Hepatocyte (in vitro differentiated cells): Measurements from ENCODE around the gene AEBP1.

ENCODE experiments used
- EZH2 ChIP-seq: fragments of 200-600 bp; sonication (generic); IDR thresholded peaks from 2 replicates; pipeline ENCODE4 v1.6.1; 2016; ENCODE audit warnings: antibody characterized with exemption, mild to moderate bottlenecking, borderline replicate concordance
- EZH2phosphoT487 ChIP-seq: fragments of 200-600 bp; sonication (generic); IDR thresholded peaks from one replicate; pipeline ENCODE4 v1.6.1; 2018; ENCODE audit warnings: antibody characterized with exemption, mild to moderate bottlenecking, low read depth, moderate library complexity; ENCODE audit not compliant: unreplicated experiment, severe bottlenecking
- TF ChIP-seq, protein P1 (sequence below): fragments of 200-600 bp; sonication (generic); IDR thresholded peaks from 2 replicates; pipeline ENCODE4 v1.5.1; 2016; ENCODE audit warnings: antibody characterized with exemption, mild to moderate bottlenecking; ENCODE audit not compliant: poor library complexity

DNA sequence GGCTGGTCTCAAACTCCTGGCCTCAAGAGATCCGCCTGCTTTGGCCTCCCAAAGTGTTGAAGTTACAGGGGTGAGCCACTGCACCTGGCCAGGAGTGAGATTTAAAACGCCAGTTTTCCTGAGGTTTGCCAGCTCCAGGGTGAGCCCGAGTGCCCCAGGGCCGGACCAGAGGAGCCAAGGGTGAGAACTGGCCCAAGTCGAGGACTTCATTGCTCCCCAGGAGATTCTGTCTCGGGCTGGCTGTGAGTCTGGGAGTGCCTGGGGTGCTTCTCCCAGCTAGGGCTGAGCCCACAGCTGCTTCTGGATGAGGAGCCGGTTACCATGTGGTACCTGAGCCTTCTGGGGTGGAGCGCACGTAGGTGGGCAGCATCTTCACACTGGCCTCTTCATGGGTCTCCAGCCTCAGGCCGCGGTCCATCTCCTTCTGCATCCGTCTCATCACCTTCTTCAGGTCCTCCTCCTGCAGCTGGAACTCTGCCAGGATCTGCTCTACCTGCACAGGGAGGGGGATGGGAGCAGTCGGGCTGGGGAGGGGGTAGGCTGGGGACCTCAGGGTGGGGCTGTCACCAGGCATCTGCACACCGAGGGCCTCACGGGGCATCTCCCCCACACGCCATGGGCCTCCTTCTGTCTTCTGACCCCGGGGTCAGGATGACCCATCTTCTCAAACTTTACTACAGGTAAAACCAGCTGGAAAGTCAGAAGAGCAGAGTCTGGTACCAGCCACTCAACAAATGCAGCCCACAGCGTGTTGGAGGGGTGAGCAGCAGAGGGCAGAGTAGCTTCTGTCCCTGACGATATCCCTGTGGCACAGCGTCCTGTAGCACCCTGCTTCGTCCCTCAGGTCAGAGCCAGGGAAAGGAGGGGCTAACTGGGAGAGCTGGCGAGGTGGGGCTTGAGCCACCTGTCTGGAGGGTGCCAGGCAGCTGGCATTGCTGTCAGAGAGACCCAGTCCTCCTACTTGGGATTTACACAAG, 49.1 kb downstream of the AEBP1 start:
- TF ChIP-seq, protein P1, sequence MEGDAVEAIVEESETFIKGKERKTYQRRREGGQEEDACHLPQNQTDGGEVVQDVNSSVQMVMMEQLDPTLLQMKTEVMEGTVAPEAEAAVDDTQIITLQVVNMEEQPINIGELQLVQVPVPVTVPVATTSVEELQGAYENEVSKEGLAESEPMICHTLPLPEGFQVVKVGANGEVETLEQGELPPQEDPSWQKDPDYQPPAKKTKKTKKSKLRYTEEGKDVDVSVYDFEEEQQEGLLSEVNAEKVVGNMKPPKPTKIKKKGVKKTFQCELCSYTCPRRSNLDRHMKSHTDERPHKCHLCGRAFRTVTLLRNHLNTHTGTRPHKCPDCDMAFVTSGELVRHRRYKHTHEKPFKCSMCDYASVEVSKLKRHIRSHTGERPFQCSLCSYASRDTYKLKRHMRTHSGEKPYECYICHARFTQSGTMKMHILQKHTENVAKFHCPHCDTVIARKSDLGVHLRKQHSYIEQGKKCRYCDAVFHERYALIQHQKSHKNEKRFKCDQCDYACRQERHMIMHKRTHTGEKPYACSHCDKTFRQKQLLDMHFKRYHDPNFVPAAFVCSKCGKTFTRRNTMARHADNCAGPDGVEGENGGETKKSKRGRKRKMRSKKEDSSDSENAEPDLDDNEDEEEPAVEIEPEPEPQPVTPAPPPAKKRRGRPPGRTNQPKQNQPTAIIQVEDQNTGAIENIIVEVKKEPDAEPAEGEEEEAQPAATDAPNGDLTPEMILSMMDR, result no peak
- no peak for TF ChIP-seq EZH2
- no peak for TF ChIP-seq EZH2phosphoT487
